ENCODE data around the gene NOTCH1.

The NOTCH1 gene

DNA sequence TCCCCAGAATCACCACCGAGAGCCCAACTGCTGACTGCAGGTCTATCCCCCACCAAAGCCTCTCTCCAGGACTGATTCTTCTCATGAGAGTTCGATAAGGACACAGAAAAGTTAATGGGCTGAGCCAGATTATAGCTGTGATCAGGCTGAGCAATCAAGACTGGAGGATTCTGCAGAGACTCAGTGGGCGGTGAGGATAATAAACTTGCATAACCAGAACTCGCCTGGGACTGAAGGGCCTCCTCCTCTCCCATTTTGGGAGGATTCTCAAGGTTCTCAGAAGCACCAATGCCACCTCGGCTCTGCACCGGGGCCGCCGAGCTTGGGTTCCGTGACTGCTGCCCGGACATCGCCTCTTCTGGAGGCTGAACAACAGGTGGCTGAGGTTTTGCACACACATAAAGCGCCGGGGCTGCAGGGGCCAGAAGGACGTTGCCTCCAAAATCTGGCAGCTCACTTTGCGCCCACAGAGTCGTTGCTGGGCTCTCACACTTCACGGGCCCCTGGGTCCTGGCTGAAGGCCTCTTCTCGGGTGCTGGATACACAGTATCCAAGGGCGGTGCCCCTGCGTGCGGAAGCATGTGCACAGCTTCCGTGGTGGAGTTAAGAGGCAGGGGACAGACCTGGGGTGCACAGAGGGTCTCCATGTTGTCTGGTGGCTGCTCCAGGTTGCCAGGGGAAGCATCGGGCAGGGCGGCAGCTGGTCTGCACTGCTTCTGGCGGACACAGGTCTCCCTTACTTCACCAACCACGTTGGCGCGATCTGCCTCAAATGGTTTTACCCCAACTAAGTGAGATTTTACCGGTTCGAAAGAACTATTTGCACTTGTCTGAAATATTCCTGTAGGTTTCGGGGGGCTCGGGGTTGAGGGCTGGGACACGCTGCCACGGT, 70.6 kb downstream of the NOTCH1 start:
- H4K20me1 ChIP-seq (ENCODE audit: low read depth, low read length): no peaks in the 10 kb centered on the region; the same call in 1 of the 2 replicates
- peaks cover 35% of the 10 kb centered on the region for H3K79me2 ChIP-seq (ENCODE audit: insufficient read depth, low read length)

DNA sequence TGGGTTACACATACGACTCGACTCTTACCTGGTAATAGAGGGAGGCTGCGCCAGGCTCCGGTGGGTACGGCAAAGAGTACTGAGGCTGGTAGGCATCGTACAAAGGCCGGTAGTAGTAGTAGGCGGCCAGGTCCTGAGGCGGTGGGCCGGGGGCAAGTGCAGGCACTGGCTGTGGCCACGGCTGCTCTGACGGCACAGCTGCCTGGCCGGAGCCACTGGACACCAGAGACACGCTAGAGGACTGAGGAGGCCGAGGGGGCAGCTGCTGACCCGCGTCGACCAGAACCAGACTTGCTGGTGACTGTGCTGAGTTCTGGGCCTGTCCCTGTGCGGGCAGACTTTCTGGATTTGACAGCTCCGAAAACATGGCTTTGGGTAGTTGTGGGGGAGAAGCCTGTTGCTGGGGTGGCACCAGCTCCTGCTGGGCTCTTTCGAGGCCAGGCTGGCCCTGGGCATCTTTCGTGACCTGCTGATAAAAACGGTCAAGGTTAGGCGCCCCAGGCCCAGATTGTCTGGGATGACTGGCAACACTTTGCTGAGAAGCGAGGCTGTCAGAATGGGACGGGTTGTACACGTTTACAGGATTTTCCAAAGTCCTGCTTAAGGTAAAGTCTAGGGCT, 71.7 kb downstream of the NOTCH1 start:
- H3K27ac ChIP-seq (ENCODE audit: low read depth, low read length): no peak overlapping the region
- peaks cover 24% of the 10 kb centered on the region for H3K79me2 ChIP-seq (ENCODE audit: insufficient read depth, low read length)
- H2AFZ ChIP-seq (ENCODE audit: low read depth, low read length, severe bottlenecking): no peak overlapping the region
- H3K4me2 ChIP-seq (ENCODE audit: low read depth, low read length, poor library complexity, severe bottlenecking): no peak overlapping the region
- no peaks in the 10 kb centered on the region for H3F3A ChIP-seq (ENCODE audit: insufficient read depth)
- no peak overlapping the region for H3K4me3 ChIP-seq (ENCODE audit: insufficient read depth, low read length, poor library complexity, severe bottlenecking)
- H3K9me2 ChIP-seq (replicated peaks; ENCODE audit: insufficient read depth, low read length): no peaks in the 10 kb centered on the region
- H3K36me3 ChIP-seq (ENCODE audit: low read length): peaks cover 7% of the 10 kb centered on the region; the same call in 1 of the 2 replicates
- no peaks in the 10 kb centered on the region for H3K27me3 ChIP-seq (ENCODE audit: low read length)
- TF ChIP-seq EZH2phosphoT487 (conservative IDR thresholded peaks at IDR 0.05; ENCODE audit: low read length) (no peak), CTCF (IDR thresholded peaks at IDR 0.05; ENCODE audit: insufficient read depth, low read length, poor library complexity, severe bottlenecking) (no peak)
- H3K9ac ChIP-seq (ENCODE audit: low read length): no peak overlapping the region
- no peaks in the 10 kb centered on the region for H3K9me3 ChIP-seq (ENCODE audit: insufficient read depth, low read length)
- no peaks in the 10 kb centered on the region; the same call in 1 of the 2 replicates for H4K20me1 ChIP-seq (ENCODE audit: low read depth, low read length)

More for the DNA sequence above, 70.6 kb downstream of the NOTCH1 start:
- Histone ChIP-seq H3K9ac (ENCODE audit: low read length) (no peak overlapping the region), H2AFZ (ENCODE audit: low read depth, low read length, severe bottlenecking) (no peak overlapping the region), H3F3A (ENCODE audit: insufficient read depth) (no peaks in the 10 kb centered on the region), H3K27me3 (ENCODE audit: low read length) (no peaks in the 10 kb centered on the region), H3K9me3 (ENCODE audit: insufficient read depth, low read length) (no peaks in the 10 kb centered on the region), H3K4me3 (ENCODE audit: insufficient read depth, low read length, poor library complexity, severe bottlenecking) (no peak overlapping the region), H3K27ac (ENCODE audit: low read depth, low read length) (no peak overlapping the region), H3K4me2 (ENCODE audit: low read depth, low read length, poor library complexity, severe bottlenecking) (no peak overlapping the region), H3K36me3 (ENCODE audit: low read length) (peaks cover 7% of the 10 kb centered on the region; the same call in 1 of the 2 replicates), H3K9me2 (replicated peaks; ENCODE audit: insufficient read depth, low read length) (no peaks in the 10 kb centered on the region)
- TF ChIP-seq EZH2phosphoT487 (conservative IDR thresholded peaks at IDR 0.05; ENCODE audit: low read length) (no peak), CTCF (IDR thresholded peaks at IDR 0.05; ENCODE audit: insufficient read depth, low read length, poor library complexity, severe bottlenecking) (no peak)

GRCh38 chr9:136473354-136473721, 72.5 kb downstream of the NOTCH1 start:
- peaks cover 16% of the 10 kb centered on the region for H3K79me2 ChIP-seq (ENCODE audit: insufficient read depth, low read length)
- H3K4me3 ChIP-seq (ENCODE audit: insufficient read depth, low read length, poor library complexity, severe bottlenecking): no peak overlapping the region
- no peaks in the 10 kb centered on the region for H3K9me3 ChIP-seq (ENCODE audit: insufficient read depth, low read length)
- no peaks in the 10 kb centered on the region for H3K27me3 ChIP-seq (ENCODE audit: low read length)
- no peaks in the 10 kb centered on the region for H3F3A ChIP-seq (ENCODE audit: insufficient read depth)
- TF ChIP-seq EZH2phosphoT487 (conservative IDR thresholded peaks at IDR 0.05; ENCODE audit: low read length) (no peak), CTCF (IDR thresholded peaks at IDR 0.05; ENCODE audit: insufficient read depth, low read length, poor library complexity, severe bottlenecking) (no peak)
- H3K9ac ChIP-seq (ENCODE audit: low read length): no peak overlapping the region
- no peaks in the 10 kb centered on the region; the same call in 1 of the 2 replicates for H4K20me1 ChIP-seq (ENCODE audit: low read depth, low read length)
- H2AFZ ChIP-seq (ENCODE audit: low read depth, low read length, severe bottlenecking): no peak overlapping the region
- H3K9me2 ChIP-seq (replicated peaks; ENCODE audit: insufficient read depth, low read length): no peaks in the 10 kb centered on the region
- no peak overlapping the region for H3K27ac ChIP-seq (ENCODE audit: low read depth, low read length)
- peaks cover 7% of the 10 kb centered on the region; the same call in 1 of the 2 replicates for H3K36me3 ChIP-seq (ENCODE audit: low read length)
- H3K4me2 ChIP-seq (ENCODE audit: low read depth, low read length, poor library complexity, severe bottlenecking): no peak overlapping the region
